Astrocyte of the spinal cord (primary cell): Measurements from ENCODE around the gene CD99L2.
A peak's percentile ranks its signal among the peaks of the same experiment; 100 is the strongest.

Experiments used
- DNase-seq: peaks from one replicate; pipeline ENCODE4 v3.0.0; 2011; ENCODE audit warnings: low read depth, low spot score
- H3K4me3 ChIP-seq: 2 replicates; pipeline ENCODE4 v1.5.1; 2011; ENCODE audit warnings: low read depth, mild to moderate bottlenecking, low read length, moderate library complexity
- CTCF ChIP-seq: IDR thresholded peaks from 2 replicates; pipeline ENCODE4 v1.5.1; 2012; ENCODE audit warnings: low read depth, mild to moderate bottlenecking, low read length, inconsistent platforms
- in situ Hi-C: cut with HindIII; loops from 2 replicates; pipeline ENCODE4 v1.10.0; 2017; ENCODE audit warnings: low sequenced_read_pairs

The CD99L2 gene

GRCh38 chrX:150848914-150849365 lies 49.5 kb downstream of the CD99L2 start:
- no peak overlapping the region for H3K4me3 ChIP-seq
- no peak for TF ChIP-seq CTCF
- DNase-seq, result peak; percentile 49
- in situ Hi-C loops, result no loop called here

- no peak for DNase-seq
- no peak for TF ChIP-seq CTCF
- in situ Hi-C loops, result no loop called here
- no peak overlapping the region for H3K4me3 ChIP-seq
These were observed 51.4 kb downstream of the CD99L2 start for GRCh38 chrX:150847088-150847487.

- no peak for DNase-seq
- in situ Hi-C loops, result no loop called here
- no peak overlapping the region for H3K4me3 ChIP-seq
- no peak for TF ChIP-seq CTCF
These were observed 52.3 kb downstream of the CD99L2 start for GRCh38 chrX:150846130-150846529.

- H3K4me3 ChIP-seq, result no peak overlapping the region
- in situ Hi-C loops, result no loop called here
- no peak for TF ChIP-seq CTCF
- DNase-seq, result no peak
These were observed 53.4 kb downstream of the CD99L2 start for GRCh38 chrX:150845091-150845490.

- no peak for DNase-seq
- H3K4me3 ChIP-seq, result no peak overlapping the region
- no peak for TF ChIP-seq CTCF
- in situ Hi-C loops, result no loop called here
These were observed 54.5 kb downstream of the CD99L2 start for GRCh38 chrX:150844016-150844415.

- no peak overlapping the region for H3K4me3 ChIP-seq
- in situ Hi-C loops, result no loop called here
- TF ChIP-seq CTCF, result no peak
- DNase-seq, result no peak
These were observed 56.2 kb downstream of the CD99L2 start for GRCh38 chrX:150842198-150842685.
